GM12892 (cell line): ENCODE measurements around the gene PRR20G.
"Not testable (repeated sequence)": the region's sequence is repeated elsewhere in the genome, so short reads cannot be mapped to it uniquely, and the experiment has no call there.

Source experiments
- DNase-seq: peaks from one replicate; pipeline ENCODE4 v3.0.0; 2011; ENCODE audit not compliant: insufficient read length
- FAIRE-seq: peaks from 2 replicates; lab custom pipeline; 2011; peaks lifted over from hg19 to GRCh38; lab: Jason Lieb, UNC
- POLR2A ChIP-seq: IDR thresholded peaks from 2 replicates; pipeline ENCODE4 v1.6.1; 2011; ENCODE audit warnings: low read depth, low read length, control low read depth
- POLR2AphosphoS5 ChIP-seq: IDR thresholded peaks from 2 replicates; pipeline ENCODE4 v1.6.1; 2011; ENCODE audit warnings: low read depth, low read length, control low read depth
- TAF1 ChIP-seq: IDR thresholded peaks from 2 replicates; pipeline ENCODE4 v1.6.1; 2011; ENCODE audit warnings: low read depth, mild to moderate bottlenecking, control low read depth, low read length, borderline replicate concordance

PRR20G gene

DNA sequence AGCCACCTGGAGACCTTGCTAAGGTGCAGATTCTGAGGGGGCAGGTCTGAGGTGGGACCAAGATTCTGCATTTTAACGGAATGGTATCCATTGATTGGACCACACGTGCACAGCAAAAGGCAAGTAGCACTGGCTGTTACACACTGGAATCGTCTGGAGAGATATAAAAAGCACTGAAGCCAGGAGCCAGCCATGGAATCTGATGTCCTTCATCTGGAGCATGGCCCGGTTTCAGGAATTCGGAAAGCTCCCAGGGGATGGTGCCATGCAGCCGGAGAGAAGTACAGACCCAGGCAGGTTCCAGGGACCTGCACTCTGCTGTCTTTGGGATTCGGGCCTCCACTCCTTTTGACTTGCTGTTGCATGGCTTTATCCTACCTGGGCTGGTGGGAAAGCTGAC, 28.8 kb upstream of the PRR20G start:
- FAIRE-seq (no peak), DNase-seq (no peak)
- TF ChIP-seq TAF1 (no peak), POLR2AphosphoS5 (no peak), POLR2A (no peak)

GRCh38 chr3:127312818-127313217, 25.0 kb upstream of the PRR20G start:
- TF ChIP-seq POLR2A: no peak
- DNase-seq: no peak
- no peak for FAIRE-seq

DNA sequence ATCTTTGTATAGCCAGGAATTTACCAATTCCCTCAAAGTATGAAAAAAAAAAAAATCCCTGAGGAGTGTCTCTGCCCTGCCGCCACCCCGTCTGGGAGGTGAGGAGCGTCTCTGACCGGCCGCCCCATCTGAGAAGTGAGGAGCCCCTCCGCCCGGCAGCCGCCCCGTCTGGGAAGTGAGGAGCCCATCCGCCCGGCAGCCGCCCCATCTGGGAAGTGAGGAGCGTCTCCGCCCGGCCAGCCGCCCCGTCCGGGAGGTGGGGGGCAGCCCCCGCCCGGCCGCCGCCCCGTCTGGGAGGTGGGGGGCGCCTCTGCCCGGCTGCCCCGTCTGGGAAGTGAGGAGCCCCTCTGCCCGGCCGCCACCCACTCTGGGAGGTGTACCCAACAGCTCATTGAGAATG, 21.0 kb upstream of the PRR20G start:
- FAIRE-seq: not testable (repeated sequence)

DNA sequence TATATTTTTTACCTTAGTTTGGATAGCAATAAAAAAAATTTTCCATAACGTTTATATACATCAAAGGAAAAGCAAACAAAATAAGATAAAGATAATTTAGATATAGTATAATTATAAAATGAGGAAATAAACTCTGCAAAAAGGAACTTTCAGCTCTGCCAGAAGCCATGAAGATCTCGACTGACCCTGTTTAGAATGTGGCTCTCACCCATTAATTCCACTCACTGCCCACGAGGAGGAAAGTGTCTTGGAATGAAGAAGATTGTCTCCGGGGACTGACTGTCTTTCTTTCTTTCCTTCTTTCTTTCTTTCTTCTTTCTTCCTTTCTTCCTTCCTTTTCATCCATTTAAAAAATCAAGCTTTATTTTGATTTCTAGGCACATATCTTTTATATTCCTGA, 20.1 kb upstream of the PRR20G start:
- TF ChIP-seq POLR2AphosphoS5: no peak
- no peak for TF ChIP-seq TAF1
- TF ChIP-seq POLR2A: no peak
- DNase-seq: no peak
- FAIRE-seq: no peak

More for the DNA sequence above, 21.0 kb upstream of the PRR20G start:
- not testable (repeated sequence) for DNase-seq

- FAIRE-seq: peak; percentile 73
- no peak for DNase-seq
These were observed 19.4 kb upstream of the PRR20G start for GRCh38 chr3:127307112-127307835.

GRCh38 chr3:127306361-127307111, 18.7 kb upstream of the PRR20G start:
- FAIRE-seq (no peak), DNase-seq (no peak)
- no peak for TF ChIP-seq POLR2A
- no peak for TF ChIP-seq TAF1
- TF ChIP-seq POLR2AphosphoS5: no peak

More at GRCh38 chr3:127307112-127307835, 19.4 kb upstream of the PRR20G start:
- TF ChIP-seq TAF1: no peak
- TF ChIP-seq POLR2A: no peak
- no peak for TF ChIP-seq POLR2AphosphoS5

- DNase-seq (no peak), FAIRE-seq (no peak)
- TF ChIP-seq POLR2AphosphoS5: no peak
- no peak for TF ChIP-seq TAF1
- TF ChIP-seq POLR2A: no peak
These were observed 17.7 kb upstream of the PRR20G start for GRCh38 chr3:127305499-127306060.

DNA sequence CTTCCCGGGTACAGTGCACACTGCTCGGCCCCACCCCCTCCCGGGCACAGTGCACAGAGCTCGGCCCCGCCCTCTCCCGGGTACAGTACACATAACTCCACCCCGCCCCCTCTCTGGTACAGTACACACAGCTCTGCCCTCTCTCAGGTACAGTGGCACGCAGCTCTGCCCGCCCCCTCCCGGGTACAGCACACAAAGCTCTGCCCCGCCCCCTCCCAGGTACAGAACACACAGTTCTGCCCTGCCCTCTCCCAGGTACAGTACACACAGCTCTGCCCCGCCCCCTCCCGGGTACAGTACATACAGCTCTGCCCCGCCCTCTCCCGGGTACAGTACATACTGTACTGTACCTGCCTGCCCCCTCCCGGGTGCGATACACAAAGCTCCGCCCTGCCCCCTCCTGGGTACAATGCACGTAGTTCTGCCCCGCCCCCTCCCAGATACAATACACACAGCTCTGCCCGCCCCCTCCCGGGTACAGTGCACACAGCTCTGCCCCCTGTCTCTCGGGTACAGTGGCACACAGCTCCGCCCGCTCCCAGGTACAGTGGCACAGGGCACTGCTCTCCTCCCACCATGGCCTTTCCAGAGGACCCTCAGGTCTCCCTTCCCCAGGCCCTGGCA, 16.4 kb upstream of the PRR20G start:
- DNase-seq: no peak
- no peak for FAIRE-seq

DNA sequence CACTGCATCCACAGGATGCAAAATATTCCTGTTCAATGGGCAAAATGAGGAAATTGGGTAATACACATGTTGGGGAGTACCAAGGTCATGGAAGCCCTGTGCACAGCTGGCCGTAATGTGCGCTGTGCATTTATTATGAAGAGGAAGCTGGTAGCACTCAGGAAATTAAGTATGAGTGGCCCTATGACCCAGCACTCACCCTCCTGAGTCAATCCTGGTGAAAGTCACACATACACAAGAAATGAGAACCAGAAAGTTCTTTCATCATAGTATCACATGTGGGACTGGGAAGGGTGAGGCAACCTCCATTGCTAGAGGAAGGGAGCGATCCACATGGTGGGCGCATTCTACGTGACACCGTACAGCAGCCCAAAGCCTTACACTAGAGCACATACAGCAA, 11.4 kb upstream of the PRR20G start:
- FAIRE-seq (no peak), DNase-seq (no peak)
- TF ChIP-seq POLR2A (no peak), POLR2AphosphoS5 (no peak), TAF1 (no peak)

More for the DNA sequence above, 16.4 kb upstream of the PRR20G start:
- no peak for TF ChIP-seq POLR2A
- TF ChIP-seq POLR2AphosphoS5: no peak

DNA sequence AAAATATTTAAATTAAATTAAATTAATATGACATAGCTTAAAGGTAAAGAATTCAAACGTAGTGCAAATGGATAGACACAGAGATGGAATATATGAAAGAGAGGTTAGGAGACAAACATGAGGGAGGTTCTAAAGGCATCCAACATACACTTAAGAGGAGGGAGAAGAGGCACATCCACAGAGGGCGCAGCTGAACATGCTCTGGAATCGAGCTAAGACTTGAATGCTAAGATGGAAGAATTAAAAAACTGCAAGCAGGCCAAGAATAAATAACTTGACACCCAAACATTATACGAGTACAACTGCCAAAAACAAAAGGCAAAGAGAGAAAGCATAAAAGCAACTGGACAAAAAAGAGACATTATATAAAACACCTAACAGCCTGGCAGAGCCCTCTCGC, 9.1 kb upstream of the PRR20G start:
- FAIRE-seq (no peak), DNase-seq (no peak)
- TF ChIP-seq POLR2AphosphoS5 (no peak), TAF1 (no peak), POLR2A (no peak)

GRCh38 chr3:127296166-127296565, 8.3 kb upstream of the PRR20G start:
- no peak for TF ChIP-seq POLR2AphosphoS5
- TF ChIP-seq TAF1: no peak
- TF ChIP-seq POLR2A: no peak
- DNase-seq (no peak), FAIRE-seq (no peak)

- not testable (repeated sequence) for FAIRE-seq
These were observed 5.8 kb upstream of the PRR20G start for GRCh38 chr3:127293650-127294049.

More at GRCh38 chr3:127293650-127294049, 5.8 kb upstream of the PRR20G start:
- not testable (repeated sequence) for DNase-seq
